NCI-H2107 (cell line): Measurements from ENCODE around the gene MDM4.
A peak's percentile ranks its signal among the peaks of the same experiment; 100 is the strongest.
"Not testable (repeated sequence)": the region's sequence is repeated elsewhere in the genome, so short reads cannot be mapped to it uniquely, and the experiment has no call there.

Source experiments
- DNase-seq: peaks from one replicate; lab custom pipeline; 2025; lab: John Stamatoyannopoulos, UW

Gene MDM4, protein sequence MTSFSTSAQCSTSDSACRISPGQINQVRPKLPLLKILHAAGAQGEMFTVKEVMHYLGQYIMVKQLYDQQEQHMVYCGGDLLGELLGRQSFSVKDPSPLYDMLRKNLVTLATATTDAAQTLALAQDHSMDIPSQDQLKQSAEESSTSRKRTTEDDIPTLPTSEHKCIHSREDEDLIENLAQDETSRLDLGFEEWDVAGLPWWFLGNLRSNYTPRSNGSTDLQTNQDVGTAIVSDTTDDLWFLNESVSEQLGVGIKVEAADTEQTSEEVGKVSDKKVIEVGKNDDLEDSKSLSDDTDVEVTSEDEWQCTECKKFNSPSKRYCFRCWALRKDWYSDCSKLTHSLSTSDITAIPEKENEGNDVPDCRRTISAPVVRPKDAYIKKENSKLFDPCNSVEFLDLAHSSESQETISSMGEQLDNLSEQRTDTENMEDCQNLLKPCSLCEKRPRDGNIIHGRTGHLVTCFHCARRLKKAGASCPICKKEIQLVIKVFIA

DNA sequence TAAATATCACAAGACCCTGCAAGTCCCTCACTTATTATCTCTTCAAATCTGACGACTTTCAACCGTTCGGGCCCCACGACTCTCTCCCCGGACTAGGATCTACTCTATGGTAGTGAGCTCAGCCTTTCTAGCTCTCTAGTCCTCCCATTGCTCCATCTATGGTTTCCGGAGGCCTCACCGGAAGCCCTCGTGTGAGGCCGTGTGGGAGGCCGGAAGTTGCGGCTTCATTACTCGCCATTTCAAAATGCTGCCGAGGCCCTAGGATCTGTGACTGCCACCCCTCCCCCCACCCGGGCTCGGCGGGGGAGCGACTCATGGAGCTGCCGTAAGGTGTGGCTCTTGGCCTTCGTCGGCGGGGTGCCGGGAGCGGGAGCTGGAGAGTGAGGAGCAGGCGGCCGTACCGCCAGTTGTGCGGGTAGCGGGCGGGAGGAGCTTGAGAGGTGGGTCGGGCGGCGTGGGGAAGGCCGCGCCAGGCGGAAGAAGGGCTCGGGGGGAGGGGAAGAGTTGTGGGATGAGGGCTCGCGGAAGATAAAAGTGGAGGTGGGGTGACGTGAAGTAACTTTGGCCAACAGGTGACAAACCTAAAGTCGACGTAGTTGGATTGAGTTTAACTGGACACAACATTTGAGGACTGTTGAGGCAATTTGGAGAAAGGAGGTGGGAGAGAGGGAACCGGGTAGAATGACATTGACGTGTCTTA is at the start of gene MDM4:
MDM4 (plus strand) TSS at position 227 of the 700 bp plus-strand sequence. CDS start 9,113 bp downstream, outside the sequence.
- peak; percentile 97 for DNase-seq

DNA sequence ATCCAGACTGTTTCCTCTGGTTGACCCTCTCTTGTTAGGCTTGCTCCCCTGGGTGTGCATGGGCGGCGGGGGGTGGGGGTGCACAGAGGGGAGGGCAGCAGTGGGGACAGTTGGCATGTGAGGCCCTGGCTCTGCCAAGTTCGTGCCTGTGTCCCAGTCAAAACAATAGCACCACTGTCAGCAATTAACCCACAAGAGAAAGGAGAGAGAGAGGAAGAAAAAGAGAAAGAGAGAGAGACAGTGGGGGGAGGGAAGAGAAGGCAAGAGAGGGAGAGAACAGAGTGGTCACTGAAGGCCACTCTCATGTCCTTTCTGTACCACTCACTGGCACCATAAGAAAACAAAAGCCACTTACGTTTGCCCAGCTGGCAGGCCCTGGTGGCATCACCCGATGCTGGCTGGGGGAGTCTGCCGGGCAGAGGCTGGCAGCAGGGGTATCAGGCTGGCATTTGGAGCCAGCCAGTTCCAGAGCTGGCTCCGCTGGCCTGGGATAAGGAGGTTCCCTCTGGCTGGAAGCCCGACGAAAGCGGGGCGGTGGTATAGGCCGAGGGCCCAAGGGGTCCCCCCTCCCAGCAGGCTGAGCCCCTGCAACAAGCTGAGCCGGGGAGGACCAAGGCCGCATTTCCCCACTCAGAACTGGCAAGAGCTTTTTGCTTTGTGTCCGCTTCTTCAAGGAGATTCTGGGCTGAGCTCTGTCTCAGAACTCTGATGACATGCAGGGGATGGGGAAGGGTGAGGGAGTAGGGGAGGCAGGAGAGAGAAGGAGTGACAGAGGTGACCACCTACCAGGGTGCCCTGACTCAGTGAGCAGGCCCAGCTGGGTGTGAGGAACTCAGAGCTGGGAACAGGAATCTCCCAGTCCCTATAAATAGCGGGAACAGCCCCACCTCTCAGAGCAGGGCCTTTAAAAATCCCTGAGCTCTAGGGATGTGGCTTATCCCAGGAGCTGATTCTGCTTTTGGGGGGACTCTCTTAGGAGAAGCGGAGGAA is 49.5 kb upstream of the MDM4 start:
- no peak for DNase-seq

DNA sequence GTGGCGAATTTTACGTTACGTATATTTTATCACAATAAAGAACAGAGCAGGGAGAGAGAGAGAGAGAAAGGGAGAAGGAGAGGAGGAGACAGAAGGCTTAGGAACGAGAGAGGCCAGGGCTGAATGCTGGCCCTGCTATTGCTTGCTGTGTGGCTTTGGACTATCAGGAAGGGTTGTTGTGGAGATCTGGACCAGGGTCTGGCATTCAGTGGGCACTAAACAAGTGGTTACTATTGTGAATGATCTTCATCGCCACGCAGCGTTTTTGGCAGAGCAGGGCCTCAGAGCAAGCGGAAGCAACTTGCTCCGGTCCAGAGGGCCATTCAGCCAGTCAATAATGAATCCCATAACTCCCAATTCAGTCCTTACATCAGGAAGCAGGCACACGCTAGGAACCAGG is 48.0 kb upstream of the MDM4 start:
- DNase-seq, result no peak

DNA sequence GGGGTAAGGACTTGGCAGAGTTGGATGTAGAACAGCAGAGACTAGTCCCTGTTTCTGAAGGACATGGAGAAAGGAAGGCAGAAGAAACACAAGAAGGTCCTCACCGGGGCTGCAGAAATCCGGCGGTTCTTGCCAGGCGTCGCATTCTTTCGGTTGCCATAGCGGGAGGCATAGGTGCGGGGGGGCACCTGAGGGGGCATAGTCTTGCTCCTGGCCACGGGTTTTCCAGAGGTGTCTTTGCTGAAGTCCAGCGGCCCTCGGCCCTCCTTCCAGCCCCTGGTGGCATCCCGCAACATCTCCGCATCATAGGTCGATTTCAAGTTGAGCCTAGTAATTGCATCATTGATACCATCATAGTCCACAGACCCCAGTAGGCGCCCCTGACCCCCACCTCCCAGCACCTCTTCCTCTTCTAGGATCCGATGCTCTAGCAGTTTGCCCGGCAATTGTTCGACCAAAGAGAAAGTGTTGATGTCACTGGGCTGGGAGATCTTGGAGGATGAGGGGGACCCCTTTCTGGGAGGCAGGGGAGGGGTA is 47.4 kb upstream of the MDM4 start:
- no peak for DNase-seq

DNA sequence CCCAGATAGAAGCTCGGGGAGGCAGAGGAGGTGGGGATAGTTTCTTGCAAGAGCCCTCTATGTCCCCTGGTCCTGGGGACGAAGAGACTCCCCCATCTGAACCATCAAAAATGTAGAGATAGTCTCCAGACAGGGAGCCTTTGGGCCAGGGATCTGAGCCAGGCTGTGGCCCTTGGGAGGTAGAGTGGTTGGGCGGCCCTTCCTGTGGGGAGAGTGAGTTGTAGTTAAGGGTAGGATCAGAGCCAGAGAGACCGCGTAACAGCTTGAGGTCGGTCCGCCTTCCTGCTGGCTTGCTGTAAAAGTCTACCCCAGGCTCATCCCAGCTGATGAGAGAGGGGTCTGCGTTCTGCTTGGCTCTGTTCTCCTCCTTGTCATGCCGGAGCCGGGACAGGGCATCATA is 46.9 kb upstream of the MDM4 start:
- no peak for DNase-seq

DNA sequence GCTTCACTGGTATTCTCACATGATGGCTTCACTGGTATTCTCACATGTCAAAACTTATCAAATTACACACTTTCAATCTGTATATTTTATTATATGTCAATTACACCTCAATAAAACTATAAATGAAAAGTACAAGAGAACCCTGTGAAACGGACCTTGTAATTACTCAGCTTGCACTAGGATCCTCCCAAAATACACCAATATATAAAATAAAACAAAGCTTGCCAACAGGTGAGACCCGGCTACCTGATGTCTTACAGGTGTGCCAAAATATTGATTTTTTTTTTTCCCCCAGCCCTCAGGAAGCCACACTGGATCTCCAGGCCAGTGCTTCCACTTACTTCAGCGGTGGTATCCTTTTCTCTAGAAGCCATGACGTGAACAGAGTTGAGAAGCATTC is 44.5 kb upstream of the MDM4 start:
- no peak for DNase-seq

DNA sequence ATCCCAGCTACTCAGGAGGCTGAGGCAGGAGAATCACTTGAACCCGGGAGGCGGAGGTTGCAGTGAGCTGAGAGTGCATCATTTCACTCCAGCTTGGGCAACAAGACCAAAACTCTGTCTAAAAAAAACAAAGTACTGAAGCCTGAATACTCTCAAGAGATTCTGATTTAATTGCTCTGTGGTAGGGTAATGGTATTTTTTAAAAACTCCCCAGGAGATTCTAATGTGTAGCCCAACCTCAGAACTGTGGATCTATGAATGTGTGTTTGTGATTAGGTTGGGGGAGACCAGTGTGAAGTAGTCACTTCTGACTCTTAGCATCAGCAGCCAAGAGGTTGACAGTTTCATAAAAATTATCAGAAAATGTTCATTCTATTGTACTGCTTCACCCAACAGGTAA is 43.5 kb upstream of the MDM4 start:
- DNase-seq, result no peak

DNA sequence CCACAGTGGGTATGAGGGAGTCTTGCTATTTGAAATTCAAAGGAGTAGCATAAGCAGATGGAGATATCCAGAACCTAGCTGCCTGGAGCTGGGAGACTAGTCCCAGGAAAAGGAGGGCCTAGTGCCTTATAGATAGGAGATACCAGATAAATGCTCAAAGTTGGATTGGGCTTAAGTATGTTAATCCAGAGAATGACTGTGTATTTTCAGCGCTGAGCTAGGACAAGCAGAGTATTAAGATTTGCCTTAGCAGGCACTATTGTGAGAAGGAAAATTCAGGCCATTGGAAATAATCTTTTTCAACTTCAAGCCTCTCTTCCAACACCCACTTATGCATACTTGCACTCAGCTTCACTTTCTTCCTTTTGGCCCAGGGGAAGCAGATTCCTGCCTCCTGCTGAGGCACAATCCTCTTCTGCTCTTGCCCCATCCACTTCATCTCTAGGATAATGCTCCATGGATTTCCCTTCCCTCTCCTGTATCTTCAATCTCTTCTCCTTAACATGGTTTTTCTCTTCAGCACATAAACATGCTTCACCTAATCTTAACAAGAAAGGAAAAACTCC is 42.7 kb upstream of the MDM4 start:
- no peak for DNase-seq

DNA sequence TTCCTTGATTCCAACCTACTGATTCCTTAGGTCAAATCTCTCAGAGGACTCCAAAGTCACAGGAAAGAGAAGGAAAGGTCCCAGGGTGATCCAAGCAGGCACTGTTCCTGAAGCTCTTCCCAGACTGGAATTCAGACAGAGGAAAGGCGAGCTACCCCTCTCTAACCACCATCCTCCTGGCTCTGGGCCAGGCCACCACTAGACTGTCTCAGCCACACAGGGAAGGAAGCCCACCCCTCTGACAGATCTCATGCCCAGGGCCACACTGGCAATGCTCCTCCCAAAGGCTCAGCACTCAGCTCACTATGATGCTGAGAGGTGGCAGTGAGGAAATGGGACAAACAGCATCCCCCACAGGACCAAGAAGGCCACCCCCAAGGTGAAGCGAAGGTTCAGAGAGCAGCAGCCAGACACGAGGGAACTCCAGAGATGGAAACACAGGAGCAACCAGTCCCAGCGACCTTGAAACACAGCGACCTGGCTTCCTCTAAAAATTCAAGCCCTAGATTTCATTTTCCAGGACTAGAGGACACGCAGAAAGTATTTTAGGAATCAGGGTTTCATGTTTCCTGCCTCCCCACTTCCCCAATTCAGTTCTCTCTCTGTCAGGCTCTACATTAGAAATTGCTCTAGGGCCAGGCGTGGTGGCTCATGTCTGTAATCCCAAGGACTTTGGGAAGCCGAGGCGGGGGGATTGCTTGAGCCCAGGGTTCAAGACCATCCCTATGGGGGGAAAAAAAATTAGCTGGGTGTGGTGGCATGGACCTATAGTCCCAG is 40.4 kb upstream of the MDM4 start:
- no peak for DNase-seq

DNA sequence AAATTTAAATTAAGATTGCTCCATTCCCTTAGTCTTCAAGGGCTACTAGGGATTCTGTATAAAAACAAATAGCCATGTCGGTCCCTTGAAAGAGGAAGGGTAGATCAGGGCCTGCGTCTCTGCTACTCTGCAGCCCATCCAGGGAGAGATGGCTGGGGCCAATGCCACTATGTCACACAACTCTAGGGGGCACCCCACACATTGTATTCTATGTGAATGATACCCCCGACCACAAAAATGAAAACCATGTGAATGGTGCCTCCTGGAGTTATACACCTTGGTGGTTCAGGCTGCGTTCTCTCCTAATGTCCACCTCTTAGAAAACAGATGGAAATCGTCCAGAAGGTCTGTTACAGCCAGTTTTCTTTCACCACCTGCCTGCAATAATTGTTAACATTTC is 39.6 kb upstream of the MDM4 start:
- DNase-seq, result no peak

DNA sequence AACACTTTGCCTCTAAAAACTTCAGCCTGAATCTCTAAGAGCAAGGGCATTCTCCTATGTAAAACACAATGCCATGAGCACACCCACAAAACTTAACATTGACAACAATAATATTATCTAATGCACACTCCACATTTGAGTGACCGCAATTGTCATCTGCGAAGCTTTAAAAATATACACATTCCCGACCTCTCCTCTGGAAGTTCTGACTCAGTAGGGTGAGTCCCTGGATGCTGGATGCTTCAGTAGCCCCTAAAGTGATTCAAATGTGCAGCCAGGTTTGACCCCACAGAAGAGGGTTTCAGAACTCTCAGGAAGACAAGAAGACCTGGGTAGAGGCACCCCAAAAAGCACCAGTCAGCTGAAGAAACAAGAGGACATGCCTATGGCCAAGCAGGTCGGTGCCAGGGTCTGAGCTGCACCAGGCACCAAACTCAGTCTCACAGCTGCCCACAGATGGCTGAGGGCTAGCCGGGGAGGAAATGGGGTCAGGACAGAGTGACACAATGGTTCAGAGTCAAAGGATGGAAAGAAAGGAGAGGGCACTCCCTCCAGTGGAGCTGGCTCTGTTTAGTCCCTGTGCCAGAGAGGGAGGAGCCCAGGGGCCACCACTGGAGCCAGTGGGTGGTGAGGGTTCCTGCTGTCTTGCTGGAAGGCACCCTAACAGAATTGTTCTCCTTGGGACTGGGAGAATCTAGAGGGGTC is 39.0 kb upstream of the MDM4 start:
- DNase-seq, result no peak

DNA sequence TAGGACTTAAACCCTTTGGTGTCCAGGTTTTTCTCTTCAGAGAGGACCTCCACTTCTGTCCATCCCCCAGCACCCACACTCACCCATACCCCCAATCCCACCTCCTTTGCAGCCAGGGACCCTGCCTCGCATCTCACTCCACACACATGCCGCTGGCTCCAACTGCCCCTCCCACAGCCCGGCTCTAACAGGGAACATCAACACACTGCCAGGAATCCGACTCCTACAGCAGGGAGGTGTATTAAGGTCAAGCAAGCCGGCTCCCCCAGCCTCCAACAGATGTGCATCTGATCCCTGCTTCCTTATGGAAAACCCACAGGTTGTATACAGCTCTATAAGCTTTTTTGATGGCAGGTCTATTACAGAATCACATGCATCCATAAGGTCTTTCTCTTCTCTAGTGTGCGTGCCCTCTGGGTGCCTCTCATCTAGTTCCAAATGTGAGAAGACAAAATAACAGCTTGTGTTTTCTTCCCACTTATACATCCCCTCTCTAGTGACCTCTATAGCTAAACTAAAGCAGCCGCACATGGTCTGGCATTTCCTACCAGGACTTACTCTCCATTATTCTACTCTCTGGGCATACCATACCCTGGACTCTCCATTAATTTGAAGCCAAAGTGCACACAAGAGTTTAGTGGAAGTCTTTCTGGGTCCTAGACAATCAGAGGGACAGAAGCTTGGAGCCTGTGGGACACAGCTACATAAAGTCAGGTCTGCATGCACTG is 37.9 kb upstream of the MDM4 start:
- no peak for DNase-seq

DNA sequence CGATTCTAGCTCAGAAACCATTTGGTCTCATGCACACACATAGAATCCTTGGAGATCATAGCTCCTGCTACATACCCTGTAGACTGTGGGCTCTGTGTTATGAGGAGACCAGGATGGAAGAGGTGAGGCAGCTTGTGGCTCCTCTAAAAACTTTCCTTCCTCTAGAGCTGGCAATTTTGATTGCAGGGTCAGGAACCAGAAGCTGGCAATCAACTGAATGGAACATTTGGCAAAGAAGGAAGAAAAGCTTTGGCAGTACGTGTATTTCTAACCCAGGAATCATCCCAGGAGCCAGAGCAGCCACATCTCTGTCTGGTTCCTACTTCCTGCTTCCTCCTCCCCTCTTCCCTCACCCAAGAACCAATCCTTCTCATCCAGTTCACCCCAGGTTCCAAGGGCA is 37.3 kb upstream of the MDM4 start:
- DNase-seq, result no peak

DNA sequence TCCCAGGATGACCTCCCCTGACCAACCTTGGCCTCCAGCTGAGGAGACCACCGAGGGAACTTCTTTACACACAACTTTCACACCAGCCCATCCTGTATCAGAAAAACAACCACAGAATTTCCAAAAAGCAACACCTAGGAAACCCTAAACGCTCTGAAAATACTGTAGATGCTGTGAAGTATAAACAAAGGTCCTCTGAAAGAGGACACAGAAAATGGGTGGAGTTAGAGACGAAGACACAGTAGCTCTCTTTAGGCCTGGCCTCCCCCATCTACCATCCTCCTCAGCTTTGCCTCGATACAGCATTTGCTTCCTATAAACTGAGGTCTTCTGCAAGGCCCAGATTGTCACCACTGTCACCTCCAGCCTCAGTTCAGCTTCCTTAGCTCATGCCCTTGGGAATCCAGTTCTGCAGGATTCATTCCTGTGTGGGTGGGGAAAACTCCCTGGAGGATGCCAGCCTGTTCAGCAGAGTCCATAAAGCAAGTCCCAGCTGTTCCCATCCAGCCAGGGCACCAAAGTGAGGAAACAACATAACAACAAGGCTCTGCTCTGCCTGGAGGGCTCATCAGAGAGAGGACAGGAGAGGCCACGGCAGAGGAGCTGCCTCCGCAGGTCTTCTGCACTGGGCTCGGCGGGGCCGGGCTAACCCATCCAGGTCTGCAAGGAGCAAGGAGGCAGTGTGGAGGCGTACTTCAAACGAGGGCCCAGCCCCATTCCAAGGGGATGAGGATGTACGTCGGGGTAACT is 36.6 kb upstream of the MDM4 start:
- DNase-seq, result no peak

DNA sequence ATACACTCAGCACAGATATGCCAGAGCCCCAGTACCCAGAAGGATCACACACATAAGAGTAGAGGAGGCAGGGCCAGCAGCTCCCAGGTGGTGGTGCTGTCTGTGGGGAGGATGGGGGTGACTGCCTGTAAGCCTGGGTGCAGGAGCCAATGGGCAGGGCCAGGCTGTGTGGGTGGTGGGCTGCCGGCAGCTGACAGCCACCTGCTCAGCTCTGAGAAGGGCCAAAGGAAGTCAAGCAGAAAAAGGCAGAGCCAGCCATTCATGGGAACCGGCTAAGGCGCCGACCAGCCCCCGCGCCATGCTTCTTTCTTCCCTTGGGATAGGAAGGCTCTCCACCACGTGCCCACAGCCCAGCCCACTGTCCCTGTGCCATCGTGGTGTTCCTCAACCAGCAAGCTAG is 35.7 kb upstream of the MDM4 start:
- no peak for DNase-seq

DNA sequence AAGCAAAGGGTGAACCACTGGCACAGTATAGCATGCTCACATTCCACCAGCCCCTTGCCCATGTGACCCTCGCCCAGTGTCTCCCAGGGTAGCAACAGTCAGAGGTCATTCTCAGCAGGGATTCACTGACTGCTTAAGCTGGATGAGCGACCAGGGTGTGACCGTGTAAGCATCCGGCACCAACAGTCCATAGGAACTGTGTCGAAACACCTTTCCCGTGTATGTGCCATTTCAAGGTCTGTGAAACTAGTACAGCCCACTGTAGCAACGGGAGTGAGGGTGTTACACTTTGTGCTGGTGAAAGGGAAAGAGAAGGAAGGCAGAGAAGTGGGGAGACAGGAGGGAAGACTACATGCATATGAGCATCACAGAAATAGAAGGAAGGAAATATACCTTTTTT is 32.4 kb upstream of the MDM4 start:
- no peak for DNase-seq

DNA sequence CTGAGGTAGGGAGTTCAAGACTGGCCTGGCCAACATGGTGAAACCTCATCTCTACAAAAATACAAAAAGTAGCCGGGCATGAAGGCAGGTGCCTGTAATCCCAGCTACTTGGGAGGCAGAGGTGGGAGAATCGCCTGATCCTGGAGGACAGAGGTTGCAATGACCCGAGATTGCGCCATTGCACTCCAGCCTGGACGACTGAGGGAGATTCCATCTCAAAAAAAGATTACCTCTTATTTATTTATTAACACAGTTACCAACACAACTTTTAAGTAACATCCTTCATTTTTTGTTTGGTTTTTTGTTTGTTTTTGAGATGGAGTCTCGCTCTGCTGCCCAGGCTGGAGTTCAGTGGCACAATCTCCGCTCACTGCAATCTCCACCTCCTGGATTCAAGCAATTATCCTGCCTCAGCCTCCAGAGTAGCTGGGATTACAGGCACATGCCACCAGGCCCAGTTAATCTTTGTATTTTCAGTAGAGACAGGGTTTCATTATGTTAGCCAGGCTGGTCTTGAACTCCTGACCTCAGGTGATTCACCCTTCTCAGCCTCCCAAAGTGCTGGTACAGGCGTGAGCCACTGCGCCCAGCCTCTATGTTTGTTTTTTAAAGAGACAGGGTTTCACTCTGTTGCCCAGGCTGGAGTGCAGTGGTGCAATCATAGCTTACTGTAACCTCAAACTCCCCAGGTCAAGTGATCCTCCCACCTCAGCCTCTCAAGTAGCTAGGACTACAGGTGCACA is 29.5 kb upstream of the MDM4 start:
- DNase-seq, result not testable (repeated sequence)

DNA sequence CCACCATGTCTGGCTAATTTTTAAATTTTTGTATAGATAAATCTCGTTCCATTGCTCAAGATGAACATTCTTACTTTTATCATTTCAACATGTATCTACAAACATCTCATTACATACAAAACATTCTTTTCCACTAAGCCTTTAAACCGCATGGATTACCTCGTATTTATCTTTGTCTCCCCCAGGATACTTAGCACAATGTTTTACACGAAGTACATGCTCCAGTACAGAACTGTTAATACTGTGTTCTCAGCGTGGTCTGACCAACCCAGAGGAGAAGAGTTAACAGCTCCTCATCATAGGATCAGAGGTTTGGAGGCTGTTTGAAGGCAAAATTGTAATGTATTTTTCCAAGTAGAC is 29.0 kb upstream of the MDM4 start:
- no peak for DNase-seq
